WERI-Rb-1 (cell line): ENCODE measurements around the gene TNPO1.

Experiments used
- DNase-seq: peaks from one replicate; pipeline ENCODE4 v3.0.0-alpha.2; 2020
- H3K27ac ChIP-seq: fragments of 250-450 bp; sonication (Bioruptor Pico); 2 replicates; pipeline ENCODE4 v1.5.1; 2020; ENCODE audit warnings: mild to moderate bottlenecking, moderate library complexity
- H3K27me3 ChIP-seq: fragments of 250-450 bp; sonication (Bioruptor Pico); 2 replicates; pipeline ENCODE4 v1.5.1; 2021; ENCODE audit warnings: mild to moderate bottlenecking, low read depth, moderate library complexity; ENCODE audit not compliant: insufficient read depth, severe bottlenecking
- H3K36me3 ChIP-seq: fragments of 250-450 bp; sonication (Bioruptor Pico); 2 replicates; pipeline ENCODE4 v1.5.1; 2020; ENCODE audit warnings: mild to moderate bottlenecking, moderate library complexity
- H3K4me3 ChIP-seq: 2 replicates; pipeline ENCODE4 v1.5.1; 2011; ENCODE audit warnings: low read depth, mild to moderate bottlenecking, control low read depth, low read length
- H3K9me3 ChIP-seq: fragments of 250-450 bp; sonication (Bioruptor Pico); 2 replicates; pipeline ENCODE4 v1.5.1; 2021; ENCODE audit warnings: mild to moderate bottlenecking, moderate library complexity; ENCODE audit not compliant: severe bottlenecking
- CTCF ChIP-seq: IDR thresholded peaks from 2 replicates; pipeline ENCODE4 v1.5.1; 2011; ENCODE audit warnings: low read depth, mild to moderate bottlenecking, control low read depth, inconsistent platforms, low read length

Gene TNPO1

GRCh38 chr5:72895758-72896157 lies 79.3 kb downstream of the TNPO1 start:
- TF ChIP-seq CTCF, result no peak
- no peaks in the 10 kb centered on the region for H3K27me3 ChIP-seq
- peaks cover 83% of the 10 kb centered on the region for H3K36me3 ChIP-seq
- H3K9me3 ChIP-seq, result no peaks in the 10 kb centered on the region
- H3K27ac ChIP-seq, result no peak overlapping the region
- DNase-seq, result no peak
- no peak overlapping the region for H3K4me3 ChIP-seq

DNA sequence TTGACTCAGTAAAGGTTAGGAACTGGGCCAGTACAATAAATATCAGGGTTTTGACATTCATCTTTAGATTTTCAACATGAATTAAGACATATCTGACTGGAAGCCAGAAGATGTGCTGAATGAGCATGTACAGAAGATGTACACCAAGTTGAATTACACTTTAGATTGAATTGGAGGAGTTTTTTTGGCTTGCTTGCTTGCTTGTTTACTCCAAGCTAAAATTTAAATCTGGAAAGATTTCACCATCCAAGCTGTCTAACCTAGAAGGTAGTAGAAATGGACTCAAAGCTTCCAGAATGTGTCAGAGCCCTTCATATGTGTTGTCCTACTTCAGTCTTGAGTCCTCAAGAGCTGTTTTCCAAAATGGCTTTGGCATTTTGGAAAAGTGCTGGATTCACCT lies 90.3 kb downstream of the TNPO1 start:
- Histone ChIP-seq H3K27ac (no peak overlapping the region), H3K9me3 (no peaks in the 10 kb centered on the region), H3K36me3 (peaks cover 66% of the 10 kb centered on the region), H3K27me3 (no peaks in the 10 kb centered on the region), H3K4me3 (no peak overlapping the region)
- no peak for TF ChIP-seq CTCF
- DNase-seq, result no peak

GRCh38 chr5:72908664-72909063 lies 92.2 kb downstream of the TNPO1 start:
- Histone ChIP-seq H3K27ac (no peak overlapping the region), H3K27me3 (no peaks in the 10 kb centered on the region), H3K9me3 (no peaks in the 10 kb centered on the region), H3K4me3 (no peak overlapping the region), H3K36me3 (peaks cover 48% of the 10 kb centered on the region)
- TF ChIP-seq CTCF, result no peak
- no peak for DNase-seq

- Histone ChIP-seq H3K36me3 (no peaks in the 10 kb centered on the region), H3K27me3 (no peaks in the 10 kb centered on the region), H3K4me3 (no peak overlapping the region), H3K27ac (no peak overlapping the region), H3K9me3 (no peaks in the 10 kb centered on the region)
- no peak for DNase-seq
- TF ChIP-seq CTCF, result no peak
Measured at GRCh38 chr5:72917371-72917776, 100.9 kb downstream of the TNPO1 start.

- no peak for DNase-seq
- H3K27me3 ChIP-seq, result no peaks in the 10 kb centered on the region
- no peak overlapping the region for H3K27ac ChIP-seq
- peaks cover 3% of the 10 kb centered on the region for H3K9me3 ChIP-seq
- TF ChIP-seq CTCF, result no peak
- H3K36me3 ChIP-seq, result no peaks in the 10 kb centered on the region
- H3K4me3 ChIP-seq, result no peak overlapping the region
Measured at GRCh38 chr5:72920690-72921502, 104.4 kb downstream of the TNPO1 start.

DNA sequence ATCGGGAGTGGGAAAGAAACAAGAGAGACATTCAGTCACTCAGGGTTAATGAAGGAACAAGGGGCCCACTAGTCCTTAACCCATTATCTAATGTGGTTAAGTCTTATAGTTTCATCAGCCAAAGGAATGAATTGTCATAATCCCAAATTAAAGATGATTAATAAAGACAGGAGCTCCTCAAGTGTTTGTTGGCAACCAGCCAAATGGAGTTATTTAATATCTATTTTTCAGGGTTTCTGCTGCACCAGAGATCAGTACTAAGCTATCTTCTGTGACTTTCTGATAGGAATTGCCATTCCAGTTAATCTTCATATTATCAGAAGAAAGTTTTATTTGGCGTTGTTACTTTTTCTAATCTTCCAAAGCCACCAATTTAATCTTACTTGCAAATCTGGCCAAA lies 105.4 kb downstream of the TNPO1 start:
- DNase-seq, result no peak
- Histone ChIP-seq H3K27me3 (no peaks in the 10 kb centered on the region), H3K36me3 (no peaks in the 10 kb centered on the region), H3K27ac (no peak overlapping the region), H3K9me3 (peaks cover 3% of the 10 kb centered on the region), H3K4me3 (no peak overlapping the region)
- TF ChIP-seq CTCF, result no peak
